Measurements from ENCODE around the gene POLR2H. TPM values are rescaled to one million over a fixed set of nuclear protein-coding genes. Genes with fewer than 3 reads are reported as not detected.

POLR2H gene
- total RNA-seq, 4 donors from 2014 or later: 58.1 to 113 (median 85.6) TPM

DNA sequence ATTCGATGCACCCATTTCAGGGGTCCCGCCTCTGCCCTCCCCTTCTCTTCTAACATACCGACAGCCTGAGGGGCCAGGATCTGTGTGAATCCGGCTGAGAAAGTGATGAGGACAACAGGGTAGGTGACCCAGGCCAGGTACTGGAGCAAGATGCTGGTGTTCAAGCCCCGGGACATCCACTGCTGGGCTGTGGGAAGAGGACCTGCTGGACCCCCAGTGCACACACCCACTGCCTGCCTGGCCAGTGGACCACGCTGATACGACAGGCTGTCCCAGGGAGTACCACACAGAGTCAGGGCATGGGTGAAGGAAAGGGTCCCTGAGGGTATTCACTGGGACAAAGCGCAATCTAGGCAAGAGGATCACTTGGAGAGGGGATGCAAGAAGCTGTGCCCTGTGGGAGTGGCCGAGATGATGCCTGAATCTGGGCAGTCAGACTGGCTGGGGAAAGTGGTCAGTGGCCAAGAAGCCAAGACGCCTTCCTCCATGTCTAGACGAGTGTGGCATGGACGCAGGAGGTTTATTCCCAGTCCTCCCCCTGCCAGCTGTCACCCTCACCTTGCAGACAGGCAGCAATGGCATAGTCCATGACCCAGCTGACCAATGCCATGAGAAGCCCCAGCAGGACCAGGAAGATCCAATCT lies 3.3 kb upstream of the POLR2H start:
- 93% methylated on average over 10 to 11 of the region's 12 CpGs for WGBS, 2 donors
- Histone ChIP-seq H3K9me3 (no peaks in the 10 kb centered on the region), H3K36me3 (no peaks in the 10 kb centered on the region), H3K4me3 (replicated peaks in 1 of 3) (no peak overlapping the region), H3K27me3 (no peaks in the 10 kb centered on the region), H3K27ac (no peak overlapping the region), H3K4me1 (peaks cover 8 to 12% of the 10 kb centered on the region in 2 donors)
- intact Hi-C loops (cut with DNase I): no loop called here
- TF ChIP-seq, protein P1, sequence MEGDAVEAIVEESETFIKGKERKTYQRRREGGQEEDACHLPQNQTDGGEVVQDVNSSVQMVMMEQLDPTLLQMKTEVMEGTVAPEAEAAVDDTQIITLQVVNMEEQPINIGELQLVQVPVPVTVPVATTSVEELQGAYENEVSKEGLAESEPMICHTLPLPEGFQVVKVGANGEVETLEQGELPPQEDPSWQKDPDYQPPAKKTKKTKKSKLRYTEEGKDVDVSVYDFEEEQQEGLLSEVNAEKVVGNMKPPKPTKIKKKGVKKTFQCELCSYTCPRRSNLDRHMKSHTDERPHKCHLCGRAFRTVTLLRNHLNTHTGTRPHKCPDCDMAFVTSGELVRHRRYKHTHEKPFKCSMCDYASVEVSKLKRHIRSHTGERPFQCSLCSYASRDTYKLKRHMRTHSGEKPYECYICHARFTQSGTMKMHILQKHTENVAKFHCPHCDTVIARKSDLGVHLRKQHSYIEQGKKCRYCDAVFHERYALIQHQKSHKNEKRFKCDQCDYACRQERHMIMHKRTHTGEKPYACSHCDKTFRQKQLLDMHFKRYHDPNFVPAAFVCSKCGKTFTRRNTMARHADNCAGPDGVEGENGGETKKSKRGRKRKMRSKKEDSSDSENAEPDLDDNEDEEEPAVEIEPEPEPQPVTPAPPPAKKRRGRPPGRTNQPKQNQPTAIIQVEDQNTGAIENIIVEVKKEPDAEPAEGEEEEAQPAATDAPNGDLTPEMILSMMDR (IDR thresholded peaks at IDR 0.05): no peak
- no peak for DNase-seq

DNA sequence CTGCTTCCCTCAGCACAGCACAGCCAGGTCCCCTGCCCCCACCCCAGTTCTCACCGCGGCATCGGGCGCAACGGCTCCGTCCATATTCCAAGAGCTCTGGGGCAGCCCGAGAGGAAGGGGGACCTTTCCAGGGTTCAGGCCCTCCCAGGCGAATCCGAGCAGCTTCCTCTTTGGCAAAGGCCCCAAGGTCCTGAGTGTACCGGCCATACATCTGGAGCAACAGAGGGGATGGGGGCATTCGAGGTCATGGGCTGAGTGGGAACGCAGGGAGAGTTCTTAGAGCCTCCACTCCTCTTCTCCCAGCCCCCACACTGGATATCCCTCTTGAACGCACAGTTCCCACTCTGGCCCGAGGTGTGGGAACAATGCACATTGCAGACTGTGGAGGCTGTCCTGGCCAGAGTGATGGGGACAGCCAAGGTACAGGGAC lies 2.6 kb upstream of the POLR2H start:
- H3K27ac ChIP-seq: no peak overlapping the region
- no peaks in the 10 kb centered on the region for H3K9me3 ChIP-seq
- no peak overlapping the region for H3K4me3 ChIP-seq (replicated peaks in 1 of 3)
- DNase-seq: no peak
- no peaks in the 10 kb centered on the region for H3K36me3 ChIP-seq
- no peaks in the 10 kb centered on the region for H3K27me3 ChIP-seq
- 56 to 78% methylated on average over 6 to 13 of the region's 14 CpGs for WGBS, 2 donors
- no peak for TF ChIP-seq POLR2A (IDR thresholded peaks at IDR 0.05)
- TF ChIP-seq, protein P1 (IDR thresholded peaks at IDR 0.05): no peak
- H3K4me1 ChIP-seq: peaks cover 13 to 17% of the 10 kb centered on the region in 2 donors
- intact Hi-C loops (cut with DNase I): no loop called here

DNA sequence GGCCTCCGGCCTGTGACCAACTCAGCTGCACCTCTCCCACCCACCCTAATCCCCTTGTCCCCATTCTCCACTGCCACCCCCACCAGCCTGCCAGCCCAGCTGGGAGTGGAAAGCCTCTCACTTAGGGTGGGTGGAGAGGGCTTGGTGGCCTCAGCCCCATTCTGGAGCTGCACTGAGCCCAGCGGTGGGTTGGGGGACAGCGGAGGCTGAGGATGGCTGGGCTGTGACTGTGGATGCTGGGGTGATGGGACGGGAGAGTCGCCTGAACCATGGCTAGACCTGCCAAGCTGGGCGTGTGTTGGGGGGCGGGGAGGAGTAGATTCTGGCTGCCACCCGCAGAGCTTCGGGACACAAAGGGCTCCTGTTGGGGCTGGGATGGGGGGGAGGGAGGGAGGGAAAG lies 1.9 kb upstream of the POLR2H start:
- Histone ChIP-seq H3K4me1 (peaks cover 20 to 23% of the 10 kb centered on the region in 2 donors), H3K9me3 (no peaks in the 10 kb centered on the region), H3K4me3 (replicated peaks in 1 of 3) (no peak overlapping the region), H3K27ac (no peak overlapping the region), H3K36me3 (no peaks in the 10 kb centered on the region), H3K27me3 (no peaks in the 10 kb centered on the region)
- no peak for DNase-seq
- no peak for TF ChIP-seq POLR2A (IDR thresholded peaks at IDR 0.05)
- TF ChIP-seq, protein P1 (IDR thresholded peaks at IDR 0.05): no peak
- WGBS, 2 donors: 72 to 79% methylated on average over 9 of the region's 9 CpGs
- intact Hi-C loops (cut with DNase I): no loop called here

DNA sequence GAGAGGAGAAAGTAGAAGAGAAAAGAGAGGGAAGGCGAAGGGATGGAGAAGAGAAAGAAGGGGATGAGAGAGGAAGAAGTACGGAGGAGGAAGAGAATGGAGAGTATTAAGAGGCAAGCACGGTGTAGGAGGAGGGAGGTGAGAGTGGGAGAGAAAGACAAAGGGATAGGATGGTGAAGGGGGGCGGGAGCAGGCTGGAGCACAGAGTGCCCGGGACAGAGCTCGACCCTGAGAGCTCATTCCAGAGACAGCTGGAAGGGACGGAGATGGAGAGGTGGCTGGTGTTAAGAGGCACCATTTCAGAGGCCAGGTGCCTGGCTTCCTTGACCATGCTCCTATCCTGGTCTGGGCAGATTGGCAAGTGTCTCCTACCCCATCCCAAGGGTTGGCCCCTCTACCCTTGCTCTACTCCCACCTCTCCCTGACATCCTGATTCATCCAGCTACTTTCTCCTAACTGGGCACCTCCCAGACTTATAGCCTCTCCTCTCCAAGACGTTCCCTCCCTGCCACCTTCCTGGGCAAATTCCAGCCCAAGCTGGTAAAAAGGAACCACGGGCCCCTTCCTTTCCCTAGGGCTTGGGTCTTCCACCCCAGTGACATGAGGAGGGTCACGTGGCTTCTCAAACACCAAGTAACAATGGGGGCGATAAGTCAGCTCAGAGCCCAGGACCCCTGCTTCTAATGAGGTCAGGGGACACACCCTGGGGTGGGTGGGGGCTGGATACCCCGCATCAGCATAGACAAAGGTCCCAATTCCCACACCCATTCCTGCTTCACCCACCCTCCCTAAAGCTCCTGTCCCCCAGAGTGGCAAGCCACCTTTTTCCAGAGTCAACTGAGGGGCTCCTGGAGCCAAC lies 1.2 kb upstream of the POLR2H start:
- Histone ChIP-seq H3K36me3 (no peaks in the 10 kb centered on the region), H3K4me1 (peaks cover 21 to 26% of the 10 kb centered on the region in 2 donors), H3K27me3 (no peaks in the 10 kb centered on the region), H3K9me3 (no peaks in the 10 kb centered on the region), H3K27ac (no peak overlapping the region), H3K4me3 (replicated peaks in 1 of 3) (peak overlapping the region in 1 of 3 donors; percentile 85)
- intact Hi-C loops (cut with DNase I): no loop called here
- DNase-seq: no peak
- WGBS, 2 donors: 72 to 77% methylated on average over 12 of the region's 12 CpGs
- TF ChIP-seq, protein P1 (IDR thresholded peaks at IDR 0.05): no peak
- TF ChIP-seq POLR2A (IDR thresholded peaks at IDR 0.05): no peak

Data from thyroid gland (tissue), 4 donors.